Peyer's patch (tissue), 4 donors: ENCODE data around the gene CHMP4B.

ENCODE experiments used
- CTCF ChIP-seq, 6 experiments: fragments of 450-650 bp in 4 of 6; fragments of 200-600 bp in 2 of 6; sonication (generic) in 1 of 6; IDR thresholded peaks; one replicate each; pipeline ENCODE4 v1.5.1; 2017 to 2019; ENCODE audit warnings: antibody characterized with exemption in 6 of 6, mild to moderate bottlenecking in 3 of 6, moderate library complexity in 1 of 6
- POLR2A ChIP-seq, 2 donors: fragments of 450-650 bp; IDR thresholded peaks; one replicate each; pipeline ENCODE4 v1.5.1; 2017; ENCODE audit warnings: antibody characterized with exemption in 2 of 2, mild to moderate bottlenecking in 2 of 2, moderate library complexity in 2 of 2

GRCh38 chr20:33846291-33846935, 35.3 kb downstream of the CHMP4B start:
- no peak for TF ChIP-seq CTCF (IDR thresholded peaks at IDR 0.05)
- TF ChIP-seq POLR2A (IDR thresholded peaks at IDR 0.05): no peak
